Right hindlimb (tissue), 1 donor: Measurements from ENCODE around the gene ABCA2.

Experiments used
- DNase-seq: peaks from one replicate; pipeline ENCODE4 v3.0.0-alpha.2; 2018

ABCA2 gene

GRCh38 chr9:137030538-137031527, 2.8 kb upstream of the ABCA2 start:
- no peak for DNase-seq

DNA sequence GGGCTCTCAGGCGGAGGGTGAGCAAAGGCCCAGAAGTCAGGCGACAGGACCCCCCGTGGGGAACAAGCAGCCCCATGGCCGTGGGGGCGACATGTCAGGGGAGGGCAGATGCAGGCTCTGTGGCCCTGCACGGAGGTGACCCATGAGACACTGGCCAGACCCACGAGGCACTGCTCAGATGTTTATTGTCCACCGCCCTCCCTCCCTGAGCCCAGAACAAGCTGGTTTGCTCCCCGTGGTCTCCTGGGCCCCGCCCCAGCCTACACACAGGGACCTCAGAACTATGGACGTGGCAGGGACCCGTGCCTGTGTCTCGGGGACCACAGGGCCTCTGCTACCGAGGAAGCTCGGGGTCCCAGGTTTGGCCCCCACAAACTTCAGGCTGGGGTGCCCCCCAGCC, 2.0 kb upstream of the ABCA2 start:
- DNase-seq: no peak

GRCh38 chr9:137029058-137029936, 1.3 kb upstream of the ABCA2 start:
- peak; percentile 73 for DNase-seq

DNA sequence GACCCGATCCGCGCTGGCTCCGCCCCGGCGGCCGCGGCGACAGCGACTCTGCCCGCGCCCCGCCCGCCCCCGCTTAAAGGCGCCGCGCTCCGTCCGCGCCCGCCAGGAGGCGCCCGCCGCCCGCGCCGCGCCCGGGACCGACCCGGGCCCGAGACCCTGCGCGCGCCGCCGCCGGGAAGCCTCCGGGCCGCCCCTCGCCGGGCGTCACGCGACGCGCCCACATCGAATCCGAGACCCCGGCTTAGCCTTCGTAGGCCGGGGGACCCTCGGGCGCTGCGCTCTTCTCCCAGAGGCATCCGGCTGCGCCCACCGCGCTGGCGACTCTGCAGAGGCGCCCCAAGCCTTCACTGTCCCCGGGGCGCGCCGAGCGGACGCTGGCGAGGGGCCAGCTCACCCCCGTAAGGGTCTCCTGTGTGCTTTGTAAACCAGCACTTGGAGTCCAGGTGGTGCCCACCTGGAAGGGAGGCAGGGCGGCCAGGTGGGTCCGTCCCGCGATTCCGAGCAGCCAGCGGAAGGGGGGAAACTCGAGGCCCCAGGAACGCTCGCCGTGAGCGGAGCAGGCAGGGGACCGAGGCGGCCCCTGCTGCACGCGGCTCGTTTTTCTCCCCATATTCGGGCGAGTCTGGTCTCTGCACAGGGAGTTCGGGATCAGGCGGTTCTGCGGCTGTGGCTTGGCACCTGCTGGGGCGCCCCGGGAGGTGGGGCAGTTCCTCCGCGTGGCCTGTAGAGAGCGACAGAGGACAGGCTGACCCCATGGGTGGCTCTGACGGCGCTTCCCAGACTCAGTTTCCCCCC, 423 bp upstream of the ABCA2 start:
- peak; percentile 60 for DNase-seq

DNA sequence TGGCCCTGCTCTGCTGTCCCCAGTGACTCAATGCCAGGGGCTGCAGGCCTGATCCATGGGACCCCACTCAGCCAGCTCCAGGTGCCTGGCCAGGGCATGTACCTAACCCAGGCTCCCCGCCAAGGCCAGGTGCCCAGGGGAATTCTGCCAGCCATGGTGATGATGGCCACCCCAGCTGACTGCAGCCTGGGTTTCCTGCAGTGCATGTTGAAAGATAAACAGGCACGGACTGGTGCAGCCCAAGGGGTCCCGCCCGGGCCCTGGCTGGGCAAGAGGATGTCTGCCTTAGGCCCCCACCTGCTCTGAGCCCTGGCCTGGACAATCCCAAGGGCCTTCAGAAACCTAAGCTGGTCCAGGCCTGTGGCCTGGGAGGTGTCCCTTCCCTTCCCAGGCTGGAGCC, 1.2 kb downstream of the ABCA2 start:
- no peak for DNase-seq

- no peak for DNase-seq
These were observed 1.7 kb downstream of the ABCA2 start for GRCh38 chr9:137026384-137026783.

DNA sequence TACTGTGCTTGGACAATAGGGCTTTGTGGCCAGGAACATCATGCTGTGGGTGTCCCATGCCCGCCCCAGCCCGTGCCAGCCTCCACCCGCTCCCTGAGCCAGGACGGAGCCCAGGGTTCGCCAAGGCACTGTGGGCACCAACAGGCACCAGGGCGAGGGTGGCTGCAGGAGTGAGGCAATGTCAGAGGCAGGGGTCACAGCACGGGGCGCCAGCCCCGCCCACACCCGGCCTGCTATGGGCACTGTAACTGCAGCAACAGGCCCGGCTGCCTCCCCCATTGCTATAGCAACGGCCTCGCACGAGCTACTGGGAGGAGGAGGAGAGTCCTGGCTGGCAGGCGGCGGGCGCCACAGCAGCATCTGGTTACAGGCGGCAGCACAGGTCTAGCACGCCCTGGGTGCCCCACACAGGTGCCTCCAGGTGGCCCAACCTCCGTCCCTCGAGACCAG, 2.5 kb downstream of the ABCA2 start:
- DNase-seq: no peak

DNA sequence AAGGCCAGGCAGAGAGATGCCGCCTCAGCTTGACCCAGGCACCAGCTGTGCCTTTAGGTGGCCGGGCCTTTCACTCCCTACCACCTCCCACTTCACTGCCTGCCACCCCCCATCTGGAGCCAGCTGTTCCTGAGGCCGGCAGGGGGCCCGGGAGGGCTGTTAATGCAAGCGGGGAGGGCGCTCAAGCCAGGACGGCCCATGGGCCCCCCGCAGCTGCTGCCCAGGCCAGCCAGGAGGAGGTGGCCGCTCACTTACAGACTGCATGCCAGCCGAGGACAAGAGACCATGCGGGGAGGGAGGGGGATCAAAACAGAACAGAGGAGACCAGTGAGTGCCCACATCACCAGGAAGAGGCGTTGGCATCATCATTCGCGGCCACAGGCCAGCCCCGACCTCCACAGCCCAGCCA, 4.5 kb downstream of the ABCA2 start:
- no peak for DNase-seq

DNA sequence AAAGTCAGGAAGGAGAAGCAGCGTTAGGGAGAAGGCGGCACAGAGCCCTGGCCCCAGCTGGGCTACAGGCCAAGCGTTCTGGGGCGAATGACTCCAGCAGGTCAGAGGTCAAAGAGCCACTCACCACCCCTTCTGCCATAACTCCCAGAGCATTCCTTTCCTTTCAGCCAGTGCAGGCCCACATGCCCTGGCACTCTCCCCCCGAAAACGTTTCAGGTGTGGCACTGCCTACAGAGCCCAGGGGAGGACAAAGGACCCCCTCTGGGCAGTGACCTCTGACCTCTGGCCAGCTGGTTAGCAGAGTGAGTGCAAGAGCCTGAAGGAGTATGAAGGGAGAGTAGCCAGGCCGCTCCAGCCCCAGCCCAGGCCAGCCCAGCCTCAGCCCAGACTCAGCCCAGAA, 4.9 kb downstream of the ABCA2 start:
- DNase-seq: no peak

- no peak for DNase-seq
These were observed 5.4 kb downstream of the ABCA2 start for GRCh38 chr9:137022662-137023008.

DNA sequence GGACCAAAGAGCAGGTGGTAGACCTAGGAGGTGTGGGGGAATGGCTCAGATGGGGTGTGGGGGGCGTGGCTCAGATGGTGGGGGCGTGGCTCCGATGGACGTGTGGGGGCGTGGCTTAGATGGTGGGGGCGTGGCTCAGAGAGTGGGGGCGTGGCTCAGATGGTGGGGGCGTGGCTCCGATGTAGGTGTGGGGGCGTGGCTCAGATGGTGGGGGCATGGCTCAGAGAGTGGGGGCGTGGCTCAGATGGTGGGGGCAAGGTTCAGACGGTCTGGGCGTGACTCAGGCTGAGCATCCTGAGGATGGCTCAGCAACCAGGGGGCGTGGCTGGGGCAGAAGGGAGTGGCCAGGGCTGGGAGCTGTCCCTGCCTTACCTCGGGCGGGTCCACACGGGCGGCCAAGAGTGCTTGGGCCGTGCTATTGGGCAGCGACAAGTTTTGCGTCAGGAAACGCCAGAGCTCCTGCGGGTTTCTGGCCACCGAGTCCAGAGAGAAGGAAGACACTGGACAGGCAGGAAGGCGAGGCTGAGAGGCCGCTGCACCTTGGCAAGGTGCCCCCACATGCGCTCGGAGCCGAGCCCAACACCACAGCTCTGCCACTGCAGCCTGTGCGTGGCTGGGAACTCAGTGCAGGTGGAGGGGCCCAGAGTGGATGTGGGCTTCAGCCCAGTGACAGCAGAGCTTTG, 5.9 kb downstream of the ABCA2 start:
- no peak for DNase-seq

GRCh38 chr9:137021568-137021978, 6.5 kb downstream of the ABCA2 start:
- DNase-seq: no peak

- DNase-seq: no peak
These were observed 7.1 kb downstream of the ABCA2 start for GRCh38 chr9:137020771-137021567.

DNA sequence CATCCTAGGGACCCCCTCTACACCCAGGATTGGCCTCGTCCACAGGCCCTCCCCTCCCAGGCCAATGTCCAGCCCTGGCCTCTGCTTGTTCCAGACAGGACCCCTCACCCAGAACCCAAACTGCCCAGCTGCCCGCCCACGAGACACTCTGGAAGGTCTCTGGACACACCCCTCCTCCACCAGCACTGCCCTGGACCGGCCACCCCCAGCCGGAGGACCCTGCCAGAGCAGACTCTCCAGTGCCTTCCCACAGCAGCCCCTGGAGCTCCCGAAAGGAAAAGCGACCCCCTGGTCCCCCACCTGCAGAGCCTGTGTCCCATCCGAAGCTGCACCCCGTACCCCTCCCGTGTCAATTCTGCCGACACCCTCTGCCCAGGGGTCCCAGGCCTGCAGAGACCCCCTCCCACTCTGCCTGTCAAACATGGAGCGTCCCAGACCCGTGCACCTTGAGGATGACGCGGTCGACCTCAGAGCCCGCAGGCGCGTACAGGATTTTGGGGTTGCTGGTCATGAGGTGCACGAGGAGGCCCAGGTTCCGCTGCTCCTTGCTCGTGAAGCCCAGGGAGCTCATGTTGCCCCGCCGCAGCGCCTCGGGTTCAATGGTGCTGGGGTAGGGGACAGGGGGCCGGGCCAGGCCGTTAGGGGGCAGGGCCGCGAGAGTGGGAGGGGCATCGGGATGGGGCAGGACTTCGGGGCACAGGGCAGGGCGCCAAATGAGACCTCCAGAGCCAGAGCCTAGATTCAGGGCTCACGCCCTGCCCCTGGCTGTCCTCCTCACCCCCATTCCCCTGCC, 8.0 kb downstream of the ABCA2 start:
- no peak for DNase-seq

DNA sequence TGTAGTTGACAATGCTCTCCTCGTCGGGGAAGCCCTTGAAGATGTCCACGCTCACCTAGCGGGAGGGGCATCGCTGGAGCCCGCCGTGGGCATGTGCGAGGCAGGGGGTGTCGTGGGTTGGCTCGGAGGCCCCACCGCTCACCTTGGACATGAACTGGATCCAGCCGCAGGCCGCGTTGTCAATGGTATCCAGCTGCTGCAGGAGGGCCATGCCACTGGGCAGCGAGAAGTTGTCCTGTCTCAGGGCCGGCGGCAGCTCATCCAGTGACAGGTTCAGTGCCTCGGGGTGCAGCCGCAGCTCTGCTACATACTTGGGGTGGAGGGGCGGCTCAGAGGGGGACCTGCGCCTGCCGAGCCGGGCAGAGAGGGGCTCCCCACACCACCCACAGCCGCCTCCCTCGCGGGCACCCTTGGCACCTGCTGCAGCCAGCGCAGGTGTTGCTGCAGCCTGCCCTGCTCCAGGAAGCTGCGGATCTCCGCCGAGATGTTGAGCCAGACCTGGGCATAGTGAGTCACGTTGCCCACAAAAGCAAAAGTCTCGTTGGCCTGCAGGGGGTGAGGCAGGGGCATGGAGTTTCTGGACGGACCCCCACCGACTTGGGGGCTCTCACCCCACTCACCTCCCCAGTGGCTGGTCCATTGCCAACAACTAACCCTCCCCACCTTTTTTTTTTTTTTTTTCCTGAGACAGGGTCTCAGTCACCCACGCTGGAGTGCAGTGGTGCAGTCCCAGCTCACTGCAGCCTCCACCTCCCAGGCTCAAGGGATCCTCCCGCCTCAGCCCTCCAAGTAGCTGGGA, 9.1 kb downstream of the ABCA2 start:
- no peak for DNase-seq

GRCh38 chr9:137017791-137018497, 10.1 kb downstream of the ABCA2 start:
- DNase-seq: no peak

DNA sequence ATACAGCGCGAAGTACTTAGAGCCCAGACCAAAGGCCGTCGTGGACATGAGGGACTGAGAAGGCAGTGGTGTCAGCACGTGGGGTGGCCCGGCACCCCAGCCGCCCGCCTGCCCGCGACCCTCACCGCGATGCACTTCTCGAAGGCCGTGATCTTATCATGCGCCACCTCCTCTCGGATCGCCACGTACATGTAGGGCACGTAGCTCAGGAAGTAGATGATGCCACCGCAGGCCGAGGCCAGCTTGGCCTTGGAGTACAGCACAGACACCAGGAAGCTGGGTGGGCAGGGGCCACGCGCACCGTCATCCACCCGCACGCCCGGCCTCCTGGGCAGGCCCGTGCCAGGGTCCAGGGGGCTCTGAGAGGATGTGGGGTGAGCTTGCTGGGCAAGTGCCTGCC, 11.0 kb downstream of the ABCA2 start:
- no peak for DNase-seq

GRCh38 chr9:137016436-137016835, 11.6 kb downstream of the ABCA2 start:
- DNase-seq: no peak

GRCh38 chr9:137015976-137016375, 12.1 kb downstream of the ABCA2 start:
- no peak for DNase-seq
